HUES64 (cell line): ENCODE results near the gene MEF2C.
A peak's percentile ranks its signal among the peaks of the same experiment; 100 is the strongest.

Experiments used
- H3K27ac ChIP-seq: 2 replicates; pipeline ENCODE4 v1.7.0; 2013; ENCODE audit warnings: low read depth, low read length, inconsistent platforms
- H3K27me3 ChIP-seq: 2 replicates; pipeline ENCODE4 v1.6.1; 2013; ENCODE audit warnings: mild to moderate bottlenecking, low read length; ENCODE audit not compliant: insufficient read depth
- H3K36me3 ChIP-seq: 2 replicates; pipeline ENCODE4 v1.6.1; 2013; ENCODE audit warnings: mild to moderate bottlenecking, low read length; ENCODE audit not compliant: insufficient read depth
- H3K4me1 ChIP-seq: 2 replicates; pipeline ENCODE4 v1.6.1; 2013; ENCODE audit warnings: mild to moderate bottlenecking, low read length, moderate library complexity; ENCODE audit not compliant: insufficient read depth
- H3K4me3 ChIP-seq: 2 replicates; pipeline ENCODE4 v1.5.1; 2013; ENCODE audit warnings: mild to moderate bottlenecking, low read length, moderate library complexity
- H3K9ac ChIP-seq: 2 replicates; pipeline ENCODE4 v1.6.1; 2013; ENCODE audit warnings: mild to moderate bottlenecking, low read depth, low read length
- H3K9me3 ChIP-seq: 2 replicates; pipeline ENCODE4 v1.6.1; 2013; ENCODE audit warnings: low read depth, low read length; ENCODE audit not compliant: insufficient read depth
- WGBS: fragments of 150-250, 120-280 bp; methylation state at CpG from one replicate; pipeline ENCODE4 v1.1.7; 2013; ENCODE audit warnings: missing lambda C conversion rate; 5-methylcytosine and 5-hydroxymethylcytosine counted together

MEF2C gene

DNA sequence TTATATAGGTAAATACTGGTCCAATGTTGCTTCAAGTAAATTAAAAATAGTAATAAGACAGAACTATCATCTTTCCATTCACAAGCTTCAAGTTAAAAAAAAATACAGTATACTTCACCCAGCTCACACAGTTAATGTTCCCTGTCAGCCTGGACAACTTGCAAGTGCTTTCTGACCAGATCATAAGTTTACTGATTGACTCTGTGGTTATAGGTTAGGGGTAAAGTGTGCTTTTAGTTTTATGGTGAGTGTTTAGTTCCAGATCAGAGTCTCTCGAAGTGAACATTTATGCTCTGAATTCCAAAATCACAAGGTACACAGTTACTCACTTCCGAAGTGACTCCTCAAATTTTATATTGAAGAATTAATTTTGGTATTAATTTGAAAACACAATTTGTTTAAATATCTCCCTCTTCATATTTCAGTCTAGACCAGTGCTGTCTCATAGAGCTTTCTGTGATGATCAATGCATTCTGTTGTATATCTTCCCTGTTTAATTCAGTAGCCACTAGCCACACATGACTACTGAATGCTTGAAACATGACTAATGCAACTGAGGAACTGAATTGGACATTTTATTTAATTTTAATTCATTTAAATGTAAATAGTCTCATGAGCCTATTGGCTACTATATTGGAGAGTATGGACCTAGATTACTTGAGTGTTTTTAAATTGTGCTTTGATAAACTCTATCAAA is 90.7 kb downstream of the MEF2C start:
- Histone ChIP-seq H3K4me3 (no peak overlapping the region), H3K27ac (no peak overlapping the region), H3K27me3 (no peaks in the 10 kb centered on the region), H3K9ac (no peak overlapping the region), H3K36me3 (no peaks in the 10 kb centered on the region), H3K4me1 (no peaks in the 10 kb centered on the region), H3K9me3 (no peaks in the 10 kb centered on the region)
- no CpG with 5 or more reads among the region's 2 CpGs for WGBS

DNA sequence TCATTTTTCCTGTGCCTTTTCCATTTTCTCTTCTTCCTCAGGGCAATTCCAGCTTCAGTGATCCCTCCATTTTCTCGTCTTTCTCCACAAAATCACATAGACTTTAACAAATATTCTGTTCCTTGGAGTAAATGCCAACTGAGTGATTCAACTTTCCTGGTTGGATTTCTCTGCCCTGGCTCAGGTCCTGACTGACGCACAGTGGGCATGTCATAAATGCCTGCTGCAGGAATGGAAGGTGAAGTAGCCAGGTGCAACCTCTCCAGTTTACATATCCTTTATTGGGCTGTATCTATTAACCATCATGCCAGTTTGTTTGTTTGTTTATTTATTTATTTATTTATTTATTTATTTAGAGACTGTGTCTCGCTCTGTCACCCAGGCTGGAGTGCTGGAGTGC is 95.1 kb downstream of the MEF2C start:
- WGBS, result 95% methylated on average over 3 of the region's 3 CpGs
- Histone ChIP-seq H3K4me1 (peaks cover 27% of the 10 kb centered on the region), H3K27ac (no peak overlapping the region), H3K27me3 (no peaks in the 10 kb centered on the region), H3K4me3 (no peak overlapping the region), H3K9ac (no peak overlapping the region), H3K36me3 (no peaks in the 10 kb centered on the region), H3K9me3 (no peaks in the 10 kb centered on the region)

DNA sequence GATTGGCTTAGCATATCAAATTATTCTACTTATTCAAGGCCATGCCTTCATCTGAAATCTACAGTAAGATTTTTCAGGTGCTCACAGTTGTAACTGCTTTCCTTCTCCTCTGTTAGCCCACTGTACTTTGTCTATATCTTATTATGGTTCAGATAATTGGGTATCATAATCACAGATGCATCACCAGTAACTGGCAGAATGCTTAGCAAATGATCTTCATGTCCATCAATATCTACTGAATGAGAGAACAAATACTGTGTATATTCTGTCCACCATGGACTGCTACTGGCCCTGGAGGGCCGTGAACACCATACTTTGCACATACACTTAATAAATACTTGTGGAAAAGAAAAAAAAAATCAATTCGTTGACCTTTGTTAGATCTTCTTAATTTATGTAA is 96.2 kb downstream of the MEF2C start:
- Histone ChIP-seq H3K36me3 (no peaks in the 10 kb centered on the region), H3K4me1 (peaks cover 27% of the 10 kb centered on the region), H3K9ac (no peak overlapping the region; the same call in 1 of the 2 replicates), H3K9me3 (no peaks in the 10 kb centered on the region), H3K27ac (no peak overlapping the region), H3K27me3 (no peaks in the 10 kb centered on the region), H3K4me3 (no peak overlapping the region)
- WGBS, result no CpG with 5 or more reads among the region's 2 CpGs

DNA sequence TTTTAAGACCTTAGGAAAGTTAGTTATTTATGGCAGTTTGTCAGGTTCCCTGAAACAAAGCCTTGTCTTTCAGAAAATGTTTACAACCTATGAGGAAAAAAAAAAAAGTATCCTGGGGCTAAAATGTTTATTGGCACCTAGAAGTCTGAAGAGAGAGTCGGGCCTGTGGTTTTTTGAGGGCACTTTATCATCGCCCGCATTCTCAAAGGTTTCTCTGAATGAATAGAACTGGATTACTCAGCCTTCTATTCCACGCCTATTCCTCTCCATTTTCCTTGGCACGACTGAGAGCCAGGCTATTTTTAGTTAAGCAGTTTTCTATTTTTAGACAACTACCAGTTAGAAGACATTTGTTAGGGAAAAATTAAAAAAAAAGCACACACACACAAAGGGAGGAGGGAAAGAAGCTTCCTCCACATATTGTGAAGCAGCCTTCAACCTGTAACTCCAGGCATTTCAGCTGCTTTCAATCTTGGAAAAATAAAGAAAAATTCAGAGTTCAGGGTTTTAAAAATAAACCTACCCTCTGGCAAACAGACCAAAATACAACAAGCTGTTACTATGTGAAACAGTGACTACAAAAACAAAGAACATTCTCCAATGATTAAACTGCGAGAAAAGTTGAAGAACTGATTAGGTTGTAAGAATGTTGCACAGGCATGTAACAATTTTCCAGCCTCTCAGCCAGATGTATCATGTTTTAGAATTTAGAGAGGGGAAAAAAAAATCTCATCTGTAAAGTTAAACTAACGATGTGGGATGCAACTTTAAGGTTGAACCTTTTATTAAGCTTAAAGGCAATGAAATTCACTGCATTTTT is 97.0 kb downstream of the MEF2C start:
- peak overlapping the region; percentile 56 for H3K27ac ChIP-seq
- H3K27me3 ChIP-seq, result no peaks in the 10 kb centered on the region
- no peaks in the 10 kb centered on the region for H3K9me3 ChIP-seq
- peaks cover 30% of the 10 kb centered on the region for H3K4me1 ChIP-seq
- peak overlapping the region; percentile 63; the same call in 1 of the 2 replicates for H3K9ac ChIP-seq
- 55% methylated on average over 6 of the region's 7 CpGs for WGBS
- H3K4me3 ChIP-seq, result peak overlapping the region; percentile 16
- no peaks in the 10 kb centered on the region for H3K36me3 ChIP-seq

DNA sequence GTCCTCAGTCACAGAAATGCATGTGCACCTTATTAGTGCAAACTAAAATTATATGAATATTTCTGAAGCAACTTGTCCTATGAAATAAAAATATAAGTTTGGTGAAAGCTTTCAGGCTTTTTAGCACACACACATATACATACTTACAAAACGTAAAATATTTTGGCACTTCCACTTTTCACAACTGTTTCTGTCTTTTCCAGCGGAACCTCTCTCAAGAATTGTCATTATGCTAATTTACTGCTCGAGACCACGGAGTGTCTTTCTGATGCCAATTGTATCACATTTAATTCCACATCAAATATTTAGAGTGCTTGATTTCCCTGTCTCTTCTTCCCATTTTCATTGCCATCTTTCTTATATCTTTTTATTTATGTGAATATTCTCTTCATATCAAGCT is 100.4 kb downstream of the MEF2C start:
- Histone ChIP-seq H3K27ac (no peak overlapping the region), H3K36me3 (no peaks in the 10 kb centered on the region)
- 91% methylated on average over 4 of the region's 4 CpGs for WGBS

DNA sequence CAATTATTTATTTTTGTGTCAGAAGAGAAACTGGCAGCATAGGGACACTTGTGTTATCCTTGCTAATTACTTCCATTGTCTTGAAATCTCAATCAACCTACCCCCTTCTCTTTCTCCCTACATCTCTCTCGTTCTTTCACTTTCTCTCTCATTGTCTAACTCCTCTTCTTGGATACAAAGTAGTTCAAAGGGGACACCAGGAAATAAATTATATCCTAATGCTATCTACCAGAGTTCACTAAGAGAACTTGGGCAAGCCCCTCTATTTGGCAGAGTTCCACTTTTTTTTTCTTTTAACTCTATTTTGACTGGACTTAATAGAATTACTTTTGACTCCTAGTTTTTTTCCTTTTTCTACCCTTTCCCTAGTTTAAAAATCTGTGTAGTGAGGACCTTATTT is 102.2 kb downstream of the MEF2C start:
- WGBS, result 67% methylated on average over 1 of the region's 1 CpG
- no peaks in the 10 kb centered on the region for H3K36me3 ChIP-seq
- H3K4me3 ChIP-seq, result no peak overlapping the region
- no peaks in the 10 kb centered on the region for H3K9me3 ChIP-seq
- H3K27me3 ChIP-seq, result no peaks in the 10 kb centered on the region
- H3K27ac ChIP-seq, result no peak overlapping the region
- H3K9ac ChIP-seq, result no peak overlapping the region
- peaks cover 22% of the 10 kb centered on the region for H3K4me1 ChIP-seq

More for the DNA sequence above, 100.4 kb downstream of the MEF2C start:
- Histone ChIP-seq H3K4me1 (peaks cover 33% of the 10 kb centered on the region), H3K27me3 (no peaks in the 10 kb centered on the region), H3K9ac (no peak overlapping the region), H3K4me3 (no peak overlapping the region), H3K9me3 (no peaks in the 10 kb centered on the region)

DNA sequence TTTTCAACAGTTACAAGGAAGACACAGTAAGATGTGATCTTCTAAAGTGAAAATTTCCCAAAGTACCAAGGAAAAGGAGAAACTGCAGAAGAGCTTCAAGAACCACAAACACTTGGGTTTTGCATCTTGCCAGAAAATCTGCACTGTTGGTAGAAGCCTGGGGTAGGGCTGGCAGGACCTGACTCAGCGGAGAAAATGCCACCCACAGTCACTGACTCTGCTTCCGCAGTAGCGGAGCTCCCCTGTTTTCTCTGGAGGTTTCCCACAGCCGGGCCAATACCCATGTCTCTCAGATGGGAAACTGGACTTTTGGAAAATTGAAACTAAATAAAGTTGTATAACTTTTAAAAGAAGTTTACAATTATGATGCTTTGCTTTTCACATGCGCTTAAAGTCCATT is 104.2 kb downstream of the MEF2C start:
- Histone ChIP-seq H3K4me3 (no peak overlapping the region), H3K27me3 (no peaks in the 10 kb centered on the region), H3K36me3 (no peaks in the 10 kb centered on the region), H3K4me1 (peaks cover 7% of the 10 kb centered on the region), H3K27ac (no peak overlapping the region), H3K9ac (no peak overlapping the region), H3K9me3 (no peaks in the 10 kb centered on the region)
- 92% methylated on average over 4 of the region's 5 CpGs for WGBS

DNA sequence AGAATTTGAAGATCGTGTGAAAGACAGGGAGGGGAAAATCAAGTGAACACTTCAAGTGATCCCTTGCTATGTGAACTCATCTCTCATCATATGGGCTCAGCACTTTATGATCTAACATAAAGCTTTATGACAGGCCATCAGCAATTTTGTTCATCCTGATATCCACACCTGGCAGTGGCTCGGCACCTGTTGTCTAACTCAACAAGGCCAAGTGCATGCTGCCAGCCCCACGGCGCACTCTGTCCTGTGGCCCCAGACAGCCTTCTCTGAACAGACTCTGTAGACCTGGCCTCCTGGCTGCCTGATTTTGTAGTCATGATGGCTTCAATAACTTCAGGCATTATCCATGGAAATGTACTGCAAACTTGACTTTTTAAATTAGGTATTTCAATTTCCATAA is 106.3 kb downstream of the MEF2C start:
- Histone ChIP-seq H3K27ac (no peak overlapping the region), H3K4me1 (peaks cover 7% of the 10 kb centered on the region), H3K9ac (no peak overlapping the region), H3K4me3 (no peak overlapping the region), H3K9me3 (no peaks in the 10 kb centered on the region), H3K36me3 (no peaks in the 10 kb centered on the region), H3K27me3 (no peaks in the 10 kb centered on the region)
- WGBS, result 96% methylated on average over 4 of the region's 4 CpGs

DNA sequence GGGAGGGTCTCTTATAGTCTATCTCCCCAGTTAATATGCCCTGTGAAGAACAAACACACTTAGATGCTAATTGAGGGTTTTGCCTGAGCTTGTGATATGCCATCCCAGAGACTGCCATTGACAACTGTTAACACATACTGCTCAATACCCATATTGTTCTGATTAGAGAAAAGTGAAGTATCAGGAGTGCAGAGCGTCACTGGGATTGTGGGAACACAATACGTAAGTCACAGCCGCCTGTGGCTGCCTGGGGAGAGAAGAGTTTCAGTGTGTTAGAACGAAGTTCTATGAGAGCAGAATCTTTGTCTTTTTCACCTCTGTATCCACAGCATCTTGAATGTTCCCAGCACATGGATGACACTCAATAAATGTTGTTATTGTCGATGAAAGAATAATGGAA is 110.2 kb downstream of the MEF2C start:
- Histone ChIP-seq H3K9ac (no peak overlapping the region), H3K4me3 (no peak overlapping the region), H3K36me3 (no peaks in the 10 kb centered on the region), H3K27me3 (no peaks in the 10 kb centered on the region), H3K27ac (no peak overlapping the region), H3K9me3 (no peaks in the 10 kb centered on the region), H3K4me1 (no peaks in the 10 kb centered on the region)
- WGBS, result 91% methylated on average over 5 of the region's 5 CpGs

DNA sequence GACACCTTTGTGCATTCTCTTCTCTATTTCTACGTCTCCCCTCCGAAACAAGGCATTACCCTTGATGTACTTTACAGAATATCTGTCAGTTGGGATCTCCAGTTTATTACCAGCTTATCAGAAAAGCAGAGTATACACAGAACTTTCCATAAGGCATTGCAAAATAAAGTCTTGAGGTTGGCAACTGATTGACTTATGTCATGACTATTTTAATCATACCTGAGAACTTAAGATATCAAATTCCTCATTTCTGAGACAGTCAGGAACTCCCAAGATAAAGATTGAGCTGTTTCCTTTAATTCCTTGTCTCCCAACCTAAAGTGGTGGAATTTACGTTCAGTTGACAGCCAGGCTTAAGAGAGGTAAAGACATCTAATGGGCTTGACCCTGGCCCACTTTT is 110.9 kb downstream of the MEF2C start:
- Histone ChIP-seq H3K4me1 (no peaks in the 10 kb centered on the region), H3K27ac (no peak overlapping the region)
- WGBS, result 98% methylated on average over 3 of the region's 3 CpGs

DNA sequence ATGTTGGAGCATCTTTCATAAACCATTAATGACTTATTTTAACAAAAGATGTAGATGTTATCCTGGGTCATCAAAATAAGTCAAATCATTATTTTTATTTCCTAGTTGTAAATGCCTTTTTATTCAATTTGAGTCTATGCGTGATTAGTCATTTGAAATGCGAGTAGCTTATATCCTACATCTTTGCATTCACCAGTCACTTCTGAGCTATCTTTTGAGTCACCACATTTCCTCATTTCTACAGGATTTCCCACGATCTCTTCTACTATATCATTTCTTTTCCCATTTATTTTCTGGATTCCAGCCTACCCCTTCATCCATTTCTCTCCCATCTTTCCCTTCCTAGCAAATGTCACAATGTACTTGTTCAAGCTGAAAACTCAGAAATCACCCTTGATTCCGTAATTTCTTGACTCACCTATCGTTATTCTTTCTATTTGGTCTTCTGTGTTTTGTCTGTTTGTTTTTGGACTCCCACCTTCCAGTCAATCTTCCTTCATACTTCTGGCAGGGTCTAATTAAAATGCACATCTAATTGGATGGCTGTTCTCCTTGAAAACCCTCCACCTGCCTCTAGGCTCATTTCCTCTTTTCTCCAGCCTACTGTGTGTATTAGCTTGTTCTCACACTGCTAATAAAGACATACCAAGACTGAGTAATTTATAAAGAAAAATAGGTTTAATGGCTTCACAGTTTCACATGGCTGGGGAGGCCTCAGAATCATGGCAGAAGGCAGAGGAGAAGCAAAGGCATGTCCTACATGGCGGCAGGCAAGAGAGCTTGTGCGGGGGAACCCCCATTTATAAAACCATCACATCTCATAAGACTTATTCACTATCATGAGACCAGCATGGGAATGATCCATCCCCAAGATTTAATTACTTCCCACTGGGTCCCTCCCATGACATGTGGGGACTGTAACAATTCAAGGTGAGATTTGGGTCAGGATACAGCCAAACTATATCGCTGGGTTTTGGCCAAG is 112.4 kb downstream of the MEF2C start:
- Histone ChIP-seq H3K27ac (no peak overlapping the region), H3K27me3 (no peaks in the 10 kb centered on the region), H3K9me3 (no peaks in the 10 kb centered on the region), H3K4me3 (no peak overlapping the region), H3K9ac (no peak overlapping the region), H3K4me1 (no peaks in the 10 kb centered on the region), H3K36me3 (no peaks in the 10 kb centered on the region)
- 95% methylated on average over 8 of the region's 8 CpGs for WGBS

More for the DNA sequence above, 110.9 kb downstream of the MEF2C start:
- no peak overlapping the region for H3K9ac ChIP-seq
- H3K27me3 ChIP-seq, result no peaks in the 10 kb centered on the region
- H3K4me3 ChIP-seq, result no peak overlapping the region
- H3K9me3 ChIP-seq, result no peaks in the 10 kb centered on the region
- no peaks in the 10 kb centered on the region for H3K36me3 ChIP-seq
